CD4-positive, CD25-positive, alpha-beta regulatory T cell (primary cell): Measurements from ENCODE around the gene PRUNE2. TPM values are rescaled to one million over a fixed set of nuclear protein-coding genes. Genes with fewer than 3 reads are reported as not detected.

Source experiments
- ATAC-seq, 2 donors: fragments of 150-1000 bp; cut with Tn5 transposase; one replicate each; pipeline ENCODE4 v1.10.0; 2021; ENCODE audit warnings: low read depth in 2 of 2, moderate number of reproducible peaks in 2 of 2, moderate library complexity in 1 of 2
- DNase-seq, 3 donors: peaks; one replicate each; pipeline versions ENCODE4 v3.0.0 to v3.0.0-alpha.2; 2012 to 2022; ENCODE audit warnings: mixed read lengths in 1 of 3
- H3K27ac ChIP-seq: one replicate; pipeline ENCODE4 v1.7.0; 2013; ENCODE audit warnings: mild to moderate bottlenecking, low read length; ENCODE audit not compliant: insufficient read depth, poor library complexity, severe bottlenecking
- H3K27me3 ChIP-seq: one replicate; pipeline ENCODE4 v1.7.0; 2013; ENCODE audit warnings: low read length; ENCODE audit not compliant: control insufficient read depth, insufficient read depth
- H3K36me3 ChIP-seq: one replicate; pipeline ENCODE4 v1.7.0; 2013; ENCODE audit warnings: mild to moderate bottlenecking, low read length, moderate library complexity; ENCODE audit not compliant: control insufficient read depth, insufficient read depth
- H3K4me1 ChIP-seq: 2 replicates; pipeline ENCODE4 v1.7.0; 2013; ENCODE audit warnings: mild to moderate bottlenecking, low read length; ENCODE audit not compliant: insufficient read depth, control insufficient read depth, poor library complexity, severe bottlenecking
- H3K4me3 ChIP-seq: one replicate; pipeline ENCODE4 v1.7.0; 2013; ENCODE audit warnings: low read depth, mild to moderate bottlenecking, low read length, moderate library complexity
- H3K9me3 ChIP-seq, 2 experiments: 1 replicate in 1 of 2; 2 replicates in 1 of 2; pipeline ENCODE4 v1.7.0; 2013; ENCODE audit warnings: low read length in 2 of 2, mild to moderate bottlenecking in 1 of 2, moderate library complexity in 1 of 2; ENCODE audit not compliant: control insufficient read depth in 2 of 2
- H3K27ac Mint-ChIP-seq, 3 donors: one replicate each; pipeline ENCODE4 v1.8.0; 2020 to 2022; ENCODE audit warnings: mild to moderate bottlenecking in 3 of 3, mixed read lengths in 3 of 3, moderate library complexity in 2 of 3
- H3K27me3 Mint-ChIP-seq: one replicate; pipeline ENCODE4 v1.8.0; 2022; ENCODE audit warnings: mild to moderate bottlenecking, mixed read lengths
- H3K36me3 Mint-ChIP-seq: one replicate; pipeline ENCODE4 v1.8.0; 2020; ENCODE audit warnings: mixed read lengths
- H3K4me1 Mint-ChIP-seq, 4 donors: one replicate each; pipeline ENCODE4 v1.8.0; 2020 to 2022; ENCODE audit warnings: mixed read lengths in 4 of 4, mild to moderate bottlenecking in 1 of 4
- H3K4me3 Mint-ChIP-seq, 4 donors: one replicate each; pipeline ENCODE4 v1.8.0; 2020 to 2022; ENCODE audit warnings: mild to moderate bottlenecking in 4 of 4, mixed read lengths in 4 of 4, moderate library complexity in 3 of 4
- H3K9me3 Mint-ChIP-seq, 7 donors: one replicate each; pipeline ENCODE4 v1.8.0; 2020 to 2022; ENCODE audit warnings: mixed read lengths in 7 of 7, mild to moderate bottlenecking in 3 of 7, moderate library complexity in 2 of 7
- polyA plus RNA-seq, 4 donors: library from polyadenylated mRNA; unstranded; fragments of 300-500 nt; fragmentation: Illumina TruSeq; gene quantifications; one replicate each; pipeline ENCODE4 v1.2.3, GENCODE V29; 2021
- total RNA-seq: library from RNA; stranded (reverse); gene quantifications from one replicate; pipeline ENCODE4 v1.2.3, GENCODE V29; 2022

PRUNE2 gene
- total and polyA plus RNA-seq, 5 donors from 2014 or later: 0.28 to 0.30 TPM; not detected in 3

GRCh38 chr9:76646249-76646648 is 259.7 kb downstream of the PRUNE2 start:
- H3K27ac Mint-ChIP-seq: peak overlapping the region in 1 of 3 donors; percentile 74
- DNase-seq (no peak), ATAC-seq (no peak)
- Histone ChIP-seq H3K4me1 (peaks cover 5% of the 10 kb centered on the region), H3K27ac (no peak overlapping the region), H3K27me3 (no peaks in the 10 kb centered on the region), H3K4me3 (no peak overlapping the region), H3K9me3 (no peaks in the 10 kb centered on the region), H3K36me3 (no peaks in the 10 kb centered on the region)
- H3K4me1 Mint-ChIP-seq: peaks cover 5 to 8% (median 7%) of the 10 kb centered on the region in 4 donors
- peaks cover 0 to 2% (median 0%) of the 10 kb centered on the region in 7 donors for H3K9me3 Mint-ChIP-seq
- H3K36me3 Mint-ChIP-seq: no peaks in the 10 kb centered on the region
- H3K4me3 Mint-ChIP-seq: no peak overlapping the region
- H3K27me3 Mint-ChIP-seq: no peaks in the 10 kb centered on the region

GRCh38 chr9:76644647-76645250 is 261.2 kb downstream of the PRUNE2 start:
- DNase-seq: no peak
- no peak overlapping the region for H3K27ac Mint-ChIP-seq
- no peaks in the 10 kb centered on the region for H3K27me3 Mint-ChIP-seq
- no peaks in the 10 kb centered on the region for H3K4me1 ChIP-seq
- H3K9me3 ChIP-seq: no peaks in the 10 kb centered on the region
- no peaks in the 10 kb centered on the region for H3K36me3 ChIP-seq
- H3K4me3 Mint-ChIP-seq: no peak overlapping the region
- no peak overlapping the region for H3K4me3 ChIP-seq
- no peak overlapping the region for H3K27ac ChIP-seq
- no peak for ATAC-seq
- no peaks in the 10 kb centered on the region for H3K4me1 Mint-ChIP-seq
- peaks cover 0 to 2% (median 0%) of the 10 kb centered on the region in 7 donors for H3K9me3 Mint-ChIP-seq
- no peaks in the 10 kb centered on the region for H3K36me3 Mint-ChIP-seq
- no peaks in the 10 kb centered on the region for H3K27me3 ChIP-seq

GRCh38 chr9:76644171-76644570 is 261.7 kb downstream of the PRUNE2 start:
- H3K36me3 Mint-ChIP-seq: no peaks in the 10 kb centered on the region
- H3K27me3 Mint-ChIP-seq: peaks cover 4% of the 10 kb centered on the region
- H3K4me1 ChIP-seq: no peaks in the 10 kb centered on the region
- H3K9me3 ChIP-seq: no peaks in the 10 kb centered on the region
- no peak overlapping the region for H3K27ac ChIP-seq
- no peaks in the 10 kb centered on the region for H3K4me1 Mint-ChIP-seq
- no peak overlapping the region for H3K27ac Mint-ChIP-seq
- H3K27me3 ChIP-seq: no peaks in the 10 kb centered on the region
- no peak overlapping the region for H3K4me3 ChIP-seq
- ATAC-seq: no peak
- no peak for DNase-seq
- no peak overlapping the region for H3K4me3 Mint-ChIP-seq
- H3K9me3 Mint-ChIP-seq: peaks cover 0 to 2% (median 0%) of the 10 kb centered on the region in 7 donors
- H3K36me3 ChIP-seq: no peaks in the 10 kb centered on the region

- no peak overlapping the region for H3K27ac ChIP-seq
Measured at GRCh38 chr9:76643399-76644117, 262.4 kb downstream of the PRUNE2 start.

GRCh38 chr9:76642701-76643209 is 263.2 kb downstream of the PRUNE2 start:
- Mint-ChIP-seq H3K27ac (no peak overlapping the region), H3K9me3 (peaks cover 0 to 2% (median 0%) of the 10 kb centered on the region in 7 donors), H3K27me3 (peaks cover 5% of the 10 kb centered on the region), H3K36me3 (no peaks in the 10 kb centered on the region), H3K4me3 (no peak overlapping the region), H3K4me1 (peaks cover 0 to 5% (median 2%) of the 10 kb centered on the region in 4 donors)
- Histone ChIP-seq H3K4me3 (no peak overlapping the region), H3K9me3 (no peaks in the 10 kb centered on the region), H3K27ac (no peak overlapping the region), H3K36me3 (no peaks in the 10 kb centered on the region), H3K27me3 (no peaks in the 10 kb centered on the region), H3K4me1 (no peaks in the 10 kb centered on the region)
- DNase-seq (no peak), ATAC-seq (no peak)

More at GRCh38 chr9:76643399-76644117, 262.4 kb downstream of the PRUNE2 start:
- Histone ChIP-seq H3K36me3 (no peaks in the 10 kb centered on the region), H3K27me3 (no peaks in the 10 kb centered on the region), H3K4me1 (no peaks in the 10 kb centered on the region), H3K4me3 (no peak overlapping the region), H3K9me3 (no peaks in the 10 kb centered on the region)
- H3K4me3 Mint-ChIP-seq: no peak overlapping the region
- no peaks in the 10 kb centered on the region for H3K4me1 Mint-ChIP-seq
- DNase-seq: no peak
- no peak for ATAC-seq
- no peak overlapping the region for H3K27ac Mint-ChIP-seq
- peaks cover 5% of the 10 kb centered on the region for H3K27me3 Mint-ChIP-seq
- peaks cover 0 to 2% (median 0%) of the 10 kb centered on the region in 7 donors for H3K9me3 Mint-ChIP-seq
- H3K36me3 Mint-ChIP-seq: no peaks in the 10 kb centered on the region

- Mint-ChIP-seq H3K9me3 (peaks cover 0 to 2% (median 0%) of the 10 kb centered on the region in 7 donors), H3K4me1 (peaks cover 5 to 11% (median 8%) of the 10 kb centered on the region in 4 donors), H3K27me3 (peaks cover 5% of the 10 kb centered on the region), H3K4me3 (no peak overlapping the region), H3K36me3 (no peaks in the 10 kb centered on the region), H3K27ac (no peak overlapping the region)
- no peak overlapping the region for H3K27ac ChIP-seq
- no peak for DNase-seq
- H3K9me3 ChIP-seq: no peaks in the 10 kb centered on the region
- H3K27me3 ChIP-seq: no peaks in the 10 kb centered on the region
- H3K4me3 ChIP-seq: no peak overlapping the region
- no peaks in the 10 kb centered on the region for H3K36me3 ChIP-seq
- no peak for ATAC-seq
- no peaks in the 10 kb centered on the region for H3K4me1 ChIP-seq
Measured at GRCh38 chr9:76642074-76642473, 263.8 kb downstream of the PRUNE2 start.

GRCh38 chr9:76638001-76638400 is 267.9 kb downstream of the PRUNE2 start:
- Mint-ChIP-seq H3K9me3 (peaks cover 0 to 2% (median 0%) of the 10 kb centered on the region in 7 donors), H3K4me1 (peaks cover 5 to 13% (median 9%) of the 10 kb centered on the region in 4 donors), H3K36me3 (no peaks in the 10 kb centered on the region), H3K27me3 (peaks cover 5% of the 10 kb centered on the region), H3K4me3 (no peak overlapping the region), H3K27ac (no peak overlapping the region)
- Histone ChIP-seq H3K36me3 (no peaks in the 10 kb centered on the region), H3K9me3 (no peaks in the 10 kb centered on the region), H3K4me1 (no peaks in the 10 kb centered on the region), H3K4me3 (no peak overlapping the region), H3K27me3 (no peaks in the 10 kb centered on the region), H3K27ac (no peak overlapping the region)
- DNase-seq (no peak), ATAC-seq (no peak)
